Vagina (tissue), 2 donors: Measurements from ENCODE around the gene POLN. TPM values are rescaled to one million over a fixed set of nuclear protein-coding genes. Genes with fewer than 3 reads are reported as not detected.

ENCODE experiments used
- DNase-seq, 2 donors: peaks; one replicate each; pipeline ENCODE4 v3.0.0-alpha.2; 2017; ENCODE audit errors: extremely low spot score in 2 of 2
- H3K27ac ChIP-seq: fragments of 200-600 bp; sonication (generic); one replicate; pipeline ENCODE4 v1.5.1; 2019
- H3K27me3 ChIP-seq: fragments of 200-600 bp; sonication (generic); one replicate; pipeline ENCODE4 v1.5.1; 2019
- H3K36me3 ChIP-seq, 2 donors: fragments of 200-600 bp; sonication (generic); one replicate each; pipeline ENCODE4 v1.5.1; 2017 to 2019
- H3K4me1 ChIP-seq: fragments of 200-600 bp; sonication (generic); one replicate; pipeline ENCODE4 v1.5.1; 2019
- H3K4me3 ChIP-seq, 2 donors: fragments of 200-600 bp; sonication (generic); 1 replicate in 1 of 2; 2 replicates in 1 of 2; pipeline ENCODE4 v1.5.1; 2016 to 2019
- H3K9me3 ChIP-seq: fragments of 200-600 bp; sonication (generic); one replicate; pipeline ENCODE4 v1.5.1; 2019
- CTCF ChIP-seq, 3 experiments: fragments of 450-650 bp in 2 of 3; fragments of 200-600 bp in 1 of 3; sonication (generic) in 1 of 3; IDR thresholded peaks; one replicate each; pipeline ENCODE4 v1.5.1; 2017 to 2019; ENCODE audit warnings: antibody characterized with exemption in 3 of 3, mild to moderate bottlenecking in 2 of 3, moderate library complexity in 2 of 3
- POLR2A ChIP-seq, 2 donors: fragments of 450-650 bp; IDR thresholded peaks; one replicate each; pipeline ENCODE4 v1.6.1; 2017; ENCODE audit warnings: antibody characterized with exemption in 2 of 2, mild to moderate bottlenecking in 2 of 2, moderate library complexity in 2 of 2
- POLR2AphosphoS5 ChIP-seq, 2 donors: sonication (generic); formaldehyde crosslinking; IDR thresholded peaks; one replicate each; pipeline ENCODE4 v1.9.0; 2017; ENCODE audit warnings: antibody characterized with exemption in 2 of 2, mild to moderate bottlenecking in 2 of 2, low read depth in 1 of 2; ENCODE audit not compliant: insufficient read depth in 1 of 2
- intact Hi-C: fragments of 100-400 bp; cut with DNase I; formaldehyde crosslinking; loops from one replicate; pipeline ENCODE4 v1.15.1; 2023
- total RNA-seq: library from RNA; depleted of rRNA; stranded (reverse); fragments of >200 nt; gene quantifications from one replicate; pipeline ENCODE4 v1.2.3, GENCODE V29; 2016

Gene POLN
- total RNA-seq, 1 donor from 2014 or later = 3.9 TPM

DNA sequence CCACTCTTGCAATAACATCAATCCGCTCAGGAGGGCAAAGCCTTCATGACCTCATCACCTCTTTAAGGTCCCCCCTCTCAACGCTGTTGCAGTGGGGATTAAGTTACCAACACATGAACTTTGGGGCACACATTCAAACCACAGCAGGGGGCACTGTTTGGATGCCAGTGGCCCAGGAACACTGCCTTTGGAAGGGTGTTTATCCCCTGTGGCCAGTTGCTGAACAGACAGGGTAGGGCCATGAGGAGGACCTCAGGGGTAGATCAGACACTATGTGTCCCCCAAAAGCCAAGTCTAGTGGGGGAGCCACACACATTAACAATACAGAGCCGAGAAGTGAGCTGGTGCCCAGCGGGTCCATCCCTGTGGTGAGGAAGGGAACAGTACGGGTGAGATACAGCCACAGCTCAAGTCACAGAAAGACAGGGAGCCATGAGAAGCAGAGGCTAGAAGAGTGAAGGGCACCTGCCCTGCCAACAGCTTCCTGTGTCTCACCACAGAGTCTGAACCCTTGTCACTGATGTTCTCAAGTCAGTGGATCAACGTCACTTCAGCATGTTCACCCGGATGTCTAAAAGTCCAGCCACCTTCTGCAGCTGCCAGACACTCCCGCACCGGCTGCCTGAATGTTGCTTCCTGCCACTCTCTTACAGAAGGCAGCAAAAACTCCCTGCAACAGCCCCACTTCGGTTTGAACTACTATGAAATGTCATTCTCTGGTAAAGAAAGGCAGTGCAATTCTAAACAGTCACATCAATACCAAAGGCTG lies 39.8 kb upstream of the POLN start:
- Histone ChIP-seq H3K4me3 (no peak overlapping the region), H3K27me3 (no peaks in the 10 kb centered on the region), H3K36me3 (no peaks in the 10 kb centered on the region), H3K4me1 (no peaks in the 10 kb centered on the region), H3K27ac (no peak overlapping the region), H3K9me3 (no peaks in the 10 kb centered on the region)
- DNase-seq = no peak
- intact Hi-C loops = no loop called here
- TF ChIP-seq CTCF (IDR thresholded peaks at IDR 0.05) (no peak), POLR2AphosphoS5 (IDR thresholded peaks at IDR 0.05; ENCODE audit: insufficient read depth in 1 of 2, low read depth in 1 of 2) (no peak), POLR2A (IDR thresholded peaks at IDR 0.05) (no peak)

DNA sequence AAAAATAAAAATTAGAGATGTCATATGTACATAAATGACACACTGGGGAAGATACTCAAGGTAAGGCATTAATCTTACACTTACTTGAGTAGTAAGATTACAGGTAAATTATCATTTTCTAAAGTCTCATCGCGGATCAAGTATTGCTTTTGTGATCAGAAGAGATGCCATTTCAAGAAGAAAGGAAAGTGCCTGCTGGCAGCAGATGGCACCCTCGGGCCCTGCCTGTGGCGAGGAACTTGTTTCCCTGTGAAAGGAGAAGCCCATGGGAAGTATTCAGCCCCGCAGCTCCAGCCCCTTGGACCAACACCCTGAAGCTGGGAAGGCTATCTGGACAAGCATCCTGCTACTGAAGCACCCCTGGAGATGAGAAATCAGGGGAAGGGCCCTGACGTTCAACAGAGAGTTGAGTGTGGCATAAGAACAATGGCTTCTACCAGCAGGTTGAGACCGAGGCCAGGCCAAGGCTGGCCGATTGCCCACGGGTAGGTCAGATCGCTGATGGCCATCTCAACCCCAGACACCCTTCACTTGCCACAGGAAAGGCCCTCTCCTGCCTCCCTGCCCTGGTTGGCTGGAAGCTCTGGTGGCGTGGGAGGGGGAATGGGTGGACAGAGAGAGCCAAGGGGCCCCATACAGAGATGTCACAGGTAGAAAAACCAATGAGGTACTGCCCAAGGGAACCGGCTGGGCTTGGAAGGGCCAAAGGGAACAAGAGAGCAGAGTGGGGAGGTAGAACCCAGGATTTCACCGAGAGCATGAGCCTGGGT lies 38.8 kb upstream of the POLN start:
- no peaks in the 10 kb centered on the region for H3K4me1 ChIP-seq
- H3K27me3 ChIP-seq = no peaks in the 10 kb centered on the region
- TF ChIP-seq POLR2A (IDR thresholded peaks at IDR 0.05) (no peak), CTCF (IDR thresholded peaks at IDR 0.05) (no peak), POLR2AphosphoS5 (IDR thresholded peaks at IDR 0.05; ENCODE audit: insufficient read depth in 1 of 2, low read depth in 1 of 2) (no peak)
- intact Hi-C loops = no loop called here
- H3K9me3 ChIP-seq = no peaks in the 10 kb centered on the region
- H3K27ac ChIP-seq = no peak overlapping the region
- H3K36me3 ChIP-seq = no peaks in the 10 kb centered on the region
- DNase-seq = no peak
- H3K4me3 ChIP-seq = no peak overlapping the region

DNA sequence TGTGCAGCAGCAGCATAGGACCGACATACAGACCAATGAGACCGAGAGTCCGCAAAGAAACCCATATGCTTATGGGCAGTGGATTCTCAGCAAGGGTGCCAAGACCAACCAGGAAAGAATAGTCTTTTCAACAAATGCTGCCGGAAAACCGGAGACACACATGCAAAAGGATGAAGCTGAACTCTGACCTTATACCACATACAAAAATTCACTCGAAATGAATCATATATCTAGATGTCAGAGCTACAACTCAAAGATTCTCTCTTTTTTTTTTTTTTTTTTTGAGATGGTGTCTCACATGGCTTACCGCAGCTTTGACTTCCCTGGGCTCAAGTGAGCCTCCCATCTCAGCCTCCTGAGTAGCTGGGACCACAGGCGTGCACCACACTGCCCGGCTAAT lies 36.0 kb upstream of the POLN start:
- intact Hi-C loops = no loop called here
- H3K36me3 ChIP-seq = no peaks in the 10 kb centered on the region
- H3K4me3 ChIP-seq = no peak overlapping the region
- TF ChIP-seq POLR2AphosphoS5 (IDR thresholded peaks at IDR 0.05; ENCODE audit: insufficient read depth in 1 of 2, low read depth in 1 of 2) (no peak), POLR2A (IDR thresholded peaks at IDR 0.05) (no peak), CTCF (IDR thresholded peaks at IDR 0.05) (no peak)
- no peak overlapping the region for H3K27ac ChIP-seq
- no peak for DNase-seq
- no peaks in the 10 kb centered on the region for H3K9me3 ChIP-seq
- no peaks in the 10 kb centered on the region for H3K4me1 ChIP-seq
- H3K27me3 ChIP-seq = no peaks in the 10 kb centered on the region

GRCh38 chr4:2276581-2277325 lies 34.8 kb upstream of the POLN start:
- Histone ChIP-seq H3K4me1 (no peaks in the 10 kb centered on the region), H3K9me3 (no peaks in the 10 kb centered on the region), H3K36me3 (no peaks in the 10 kb centered on the region), H3K27ac (no peak overlapping the region), H3K4me3 (no peak overlapping the region), H3K27me3 (no peaks in the 10 kb centered on the region)
- no peak for TF ChIP-seq CTCF (IDR thresholded peaks at IDR 0.05)
- TF ChIP-seq POLR2A (IDR thresholded peaks at IDR 0.05) = no peak
- TF ChIP-seq POLR2AphosphoS5 (IDR thresholded peaks at IDR 0.05; ENCODE audit: insufficient read depth in 1 of 2, low read depth in 1 of 2) = no peak
- DNase-seq = no peak
- intact Hi-C loops = no loop called here
